GM18505 (cell line): ENCODE measurements around the gene CRYBB2.
"Not testable (repeated sequence)": the region's sequence is repeated elsewhere in the genome, so short reads cannot be mapped to it uniquely, and the experiment has no call there.

Source experiments
- ATAC-seq: cut with Tn5 transposase; IDR thresholded peaks from one replicate; pipeline ENCODE4 v1.9.1; 2021; ENCODE audit not compliant: unreplicated experiment
- POLR2A ChIP-seq: IDR thresholded peaks from 4 replicates; pipeline ENCODE4 v1.6.1; 2011; ENCODE audit warnings: borderline replicate concordance; ENCODE audit not compliant: insufficient read depth, insufficient read length; ENCODE audit errors: extremely low read depth

CRYBB2 gene

GRCh38 chr22:25219211-25219689 is at the start of gene CRYBB2:
TSS of gene CRYBB2 (plus strand) at chr22:25219639. CDS start at chr22:25221430, 1,791 bp downstream.
- TF ChIP-seq POLR2A: no peak
- no peak for ATAC-seq

DNA sequence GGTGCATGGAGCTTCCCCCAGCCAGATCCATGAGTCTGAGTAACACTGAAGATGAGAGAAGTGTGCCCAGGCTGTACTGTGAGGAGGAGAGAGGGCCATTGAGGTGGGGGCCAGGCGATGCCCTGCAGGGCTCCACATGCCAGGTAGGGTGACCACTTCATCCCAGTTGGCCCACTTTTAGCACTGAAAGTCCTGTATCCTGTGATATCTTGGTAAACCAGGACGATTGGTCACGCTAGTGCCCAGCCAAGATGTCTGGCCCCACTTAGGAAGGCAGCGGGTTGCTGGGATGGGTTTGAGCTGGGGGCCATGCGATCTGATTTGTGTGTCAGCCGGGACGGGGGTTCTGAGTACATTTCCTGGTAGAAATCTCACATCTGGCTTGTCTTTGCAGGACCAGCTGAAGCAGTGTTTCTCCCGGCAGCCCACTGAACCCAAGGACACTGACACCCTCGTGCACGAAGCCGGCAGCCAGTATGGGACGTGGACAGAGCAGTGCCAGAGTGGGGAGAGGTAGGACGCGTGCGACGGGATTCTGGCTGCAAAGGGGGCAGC is 48.9 kb upstream of the CRYBB2 start:
- TF ChIP-seq POLR2A: no peak
- no peak for ATAC-seq

GRCh38 chr22:25172153-25172552 is 47.3 kb upstream of the CRYBB2 start:
- no peak for ATAC-seq

DNA sequence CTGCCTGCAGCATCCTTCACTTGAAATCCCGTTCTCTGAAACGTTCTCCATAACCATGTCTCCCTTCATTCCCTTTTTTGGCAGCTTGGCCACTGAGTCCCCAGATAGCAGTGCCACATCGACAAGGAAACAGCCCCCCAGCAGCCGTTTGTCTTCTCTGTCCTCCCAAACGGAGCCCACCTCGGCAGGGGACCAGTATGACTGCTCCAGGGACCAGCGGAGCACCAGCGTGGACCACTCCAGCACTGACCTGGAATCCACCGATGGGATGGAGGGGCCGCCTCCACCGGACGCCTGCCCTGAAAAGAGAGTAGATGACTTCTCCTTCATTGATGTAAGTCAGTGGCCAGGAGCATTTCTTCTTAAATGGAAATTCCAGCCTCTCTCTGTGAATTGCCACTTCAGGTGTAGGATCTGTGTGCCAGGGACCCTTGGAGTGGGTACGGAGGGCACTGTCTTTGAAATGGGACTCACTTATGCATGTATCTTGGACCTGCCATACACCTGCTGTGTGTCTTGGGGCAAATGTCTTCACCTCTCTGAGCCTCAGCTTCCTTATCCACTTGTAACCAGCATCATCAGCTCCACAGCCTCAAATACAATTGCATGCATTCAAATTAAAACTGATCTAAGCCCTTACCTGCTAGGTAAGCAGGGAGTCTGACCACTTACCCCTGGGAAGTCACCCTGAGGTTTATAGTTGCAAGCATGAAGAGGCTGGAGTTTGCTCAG is 45.1 kb upstream of the CRYBB2 start:
- ATAC-seq: no peak
- TF ChIP-seq POLR2A: no peak

More at GRCh38 chr22:25172153-25172552, 47.3 kb upstream of the CRYBB2 start:
- TF ChIP-seq POLR2A: no peak

- no peak for ATAC-seq
- no peak for TF ChIP-seq POLR2A
These were observed 44.5 kb upstream of the CRYBB2 start for GRCh38 chr22:25174888-25175411.

GRCh38 chr22:25176175-25176574 is 43.3 kb upstream of the CRYBB2 start:
- no peak for ATAC-seq
- TF ChIP-seq POLR2A: no peak

GRCh38 chr22:25176799-25177198 is 42.6 kb upstream of the CRYBB2 start:
- no peak for TF ChIP-seq POLR2A
- no peak for ATAC-seq

DNA sequence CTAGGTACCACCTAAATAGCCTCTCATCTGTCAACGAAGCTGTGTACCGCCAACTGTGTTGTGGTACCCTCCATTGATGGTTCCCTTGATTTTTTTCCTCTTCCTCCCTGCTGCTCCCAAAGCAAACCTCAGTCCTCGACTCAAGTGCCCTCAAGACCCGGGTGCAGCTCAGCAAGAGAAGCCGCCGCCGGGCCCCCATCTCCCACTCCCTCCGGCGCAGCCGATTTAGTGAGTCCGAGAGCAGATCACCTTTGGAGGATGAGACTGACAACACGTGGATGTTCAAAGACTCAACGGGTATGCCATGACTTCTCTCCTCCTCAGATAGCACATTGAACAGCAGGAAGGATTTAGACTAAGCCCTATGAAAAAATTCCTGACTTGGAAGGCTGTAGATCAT is 42.2 kb upstream of the CRYBB2 start:
- no peak for ATAC-seq
- no peak for TF ChIP-seq POLR2A

- no peak for ATAC-seq
These were observed 41.5 kb upstream of the CRYBB2 start for GRCh38 chr22:25177895-25178294.

GRCh38 chr22:25178348-25178747 is 41.1 kb upstream of the CRYBB2 start:
- ATAC-seq: not testable (repeated sequence)

More at GRCh38 chr22:25177895-25178294, 41.5 kb upstream of the CRYBB2 start:
- no peak for TF ChIP-seq POLR2A

- not testable (repeated sequence) for ATAC-seq
These were observed 40.4 kb upstream of the CRYBB2 start for GRCh38 chr22:25178869-25179631.

GRCh38 chr22:25182131-25183110 is 37.0 kb upstream of the CRYBB2 start:
- no peak for TF ChIP-seq POLR2A

More at GRCh38 chr22:25182131-25183110, 37.0 kb upstream of the CRYBB2 start:
- no peak for ATAC-seq
